HG03175 (cell line): Measurements from ENCODE around the gene MAP3K9.
A peak's percentile ranks its signal among the peaks of the same experiment; 100 is the strongest.
"Not testable (repeated sequence)": the region's sequence is repeated elsewhere in the genome, so short reads cannot be mapped to it uniquely, and the experiment has no call there.

ENCODE experiments used
- ATAC-seq: cut with Tn5 transposase; IDR thresholded peaks from one replicate; pipeline ENCODE4 v1.9.1; 2021; ENCODE audit warnings: mild to moderate bottlenecking, moderate library complexity; ENCODE audit not compliant: unreplicated experiment

The MAP3K9 gene

DNA sequence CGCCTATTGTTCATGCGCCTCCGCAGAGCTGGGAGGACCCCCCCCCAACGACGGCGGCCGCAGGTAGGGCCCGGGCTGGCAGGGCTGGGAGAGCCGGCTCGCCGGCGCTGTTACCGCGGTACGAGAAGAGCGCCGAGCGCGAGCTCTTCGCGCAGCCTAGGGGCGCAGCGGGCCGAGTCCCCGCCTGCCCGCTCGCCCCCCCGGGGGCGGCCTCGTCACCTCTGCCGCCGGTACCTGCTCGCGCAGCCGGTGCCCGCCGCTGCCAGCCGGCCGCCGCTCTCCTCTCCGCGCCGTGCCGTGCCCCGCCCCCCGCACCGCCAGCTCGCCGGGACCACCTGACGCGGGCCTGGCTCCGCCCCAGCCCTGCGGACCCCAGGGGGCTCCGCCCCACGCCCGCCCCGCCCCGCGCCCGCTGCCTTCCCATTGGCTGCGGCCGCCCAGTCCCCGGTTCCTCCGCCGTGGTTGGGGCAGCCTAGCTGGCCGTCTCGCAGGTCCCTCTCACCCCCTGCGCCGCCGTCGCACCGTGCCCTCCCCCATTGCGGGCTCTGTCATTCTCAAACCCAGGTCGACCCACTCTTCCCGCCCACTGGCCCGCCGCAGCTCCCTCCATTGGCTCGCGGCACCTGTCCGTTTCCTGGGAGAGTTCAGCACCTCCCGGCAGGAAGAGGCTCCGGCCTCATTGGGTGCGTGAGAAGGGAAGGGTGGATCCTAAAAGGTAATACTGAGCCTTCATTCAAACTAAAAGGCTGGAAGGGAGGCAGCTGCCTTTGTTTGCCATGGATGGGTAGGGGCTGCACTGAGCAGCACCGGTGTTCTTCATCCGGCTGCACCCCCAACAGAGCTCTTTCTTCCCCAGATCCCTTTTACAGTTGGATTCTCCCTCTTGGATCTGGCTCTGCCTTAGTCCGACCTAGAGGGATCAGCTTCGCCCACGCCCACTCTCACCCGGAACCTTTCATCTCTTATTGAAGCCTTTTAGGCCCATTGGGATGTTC is at the start of gene MAP3K9:
MAP3K9 (minus strand) TSS at position 289 of the 995 bp plus-strand sequence. CDS start 342 bp downstream, outside the sequence.
- ATAC-seq, result peak; percentile 89

DNA sequence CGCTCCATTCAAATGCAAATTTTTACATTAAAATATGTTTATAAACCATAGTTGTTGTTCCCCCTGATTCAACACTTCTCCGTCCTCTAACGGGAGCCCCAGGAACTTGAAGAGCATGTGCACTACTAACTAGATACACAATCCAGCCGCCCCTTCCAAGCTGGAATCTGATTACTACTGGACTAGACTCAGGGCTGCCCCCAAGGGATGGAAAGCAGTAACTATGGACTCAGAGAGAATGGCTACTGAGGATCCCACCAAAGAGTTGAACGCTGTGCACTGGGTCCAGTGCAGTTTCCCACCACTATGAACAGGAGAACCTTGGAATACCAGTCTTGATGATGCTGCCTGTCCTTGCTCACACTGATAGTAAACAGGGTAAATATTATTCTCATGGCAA is 49.3 kb upstream of the MAP3K9 start:
- ATAC-seq, result no peak

DNA sequence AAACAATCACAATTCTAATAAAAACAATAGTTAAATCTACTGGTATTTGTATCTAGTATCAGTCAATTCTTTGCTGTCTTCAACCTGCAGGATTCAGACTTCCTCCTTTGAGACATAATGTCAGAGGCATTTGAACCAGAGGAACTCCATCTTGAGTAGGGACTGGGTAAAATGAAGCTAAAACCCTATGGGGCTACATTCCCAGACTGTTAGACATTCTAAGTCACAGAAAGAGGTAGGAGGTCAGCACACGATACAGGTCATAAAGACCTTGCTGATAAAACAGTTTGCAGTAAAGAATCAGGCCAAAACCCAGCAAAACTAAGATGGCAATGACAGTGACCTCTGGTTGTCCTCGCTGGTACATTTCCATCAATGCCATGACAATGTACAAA is 48.2 kb upstream of the MAP3K9 start:
- no peak for ATAC-seq

DNA sequence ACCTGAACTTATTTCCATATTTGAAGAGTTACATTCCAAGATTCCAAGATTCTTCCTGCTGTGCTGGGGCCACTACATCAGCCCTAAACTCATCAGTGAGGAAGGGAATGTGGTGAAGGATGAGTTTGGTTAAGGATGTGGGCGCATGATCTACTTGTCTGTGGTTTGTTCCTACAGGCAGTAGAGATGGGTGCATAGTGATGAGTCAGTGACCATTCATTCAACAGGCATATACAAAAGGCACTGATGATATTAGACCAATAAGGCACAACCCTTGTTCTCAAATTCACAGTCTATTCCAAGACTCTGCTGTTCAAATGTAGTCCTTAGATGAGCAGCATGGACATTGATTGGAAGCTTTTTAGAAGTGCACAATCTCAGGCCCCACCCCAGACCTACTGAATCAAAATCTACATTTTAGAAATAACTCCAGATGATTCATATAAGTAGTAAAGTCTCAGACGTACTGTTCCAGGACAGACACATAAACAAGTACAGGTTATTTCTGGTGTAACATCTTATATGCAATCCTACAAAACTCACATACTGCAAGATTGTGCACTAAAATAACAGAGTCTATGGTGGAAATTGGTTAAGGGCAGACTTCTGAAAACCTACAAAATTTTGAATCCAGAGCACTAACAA is 47.7 kb upstream of the MAP3K9 start:
- no peak for ATAC-seq

DNA sequence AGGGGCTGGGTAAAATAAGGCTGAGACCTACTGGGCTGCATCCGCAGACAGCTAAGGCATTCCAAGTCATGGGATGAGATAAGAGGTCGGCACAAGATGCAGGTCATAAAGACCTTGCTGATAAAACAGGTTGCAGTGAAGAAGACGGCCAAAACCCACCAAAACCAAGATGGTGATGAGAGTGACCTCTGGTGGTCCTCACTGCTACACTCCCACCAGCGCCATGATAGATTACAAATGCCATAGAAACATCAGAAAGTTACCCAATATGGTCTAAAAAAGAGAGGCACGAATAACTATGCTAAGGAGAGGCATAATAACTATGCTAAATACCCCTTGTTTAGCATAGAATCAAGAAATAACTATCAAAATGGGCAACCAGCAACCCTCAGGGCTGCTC is 46.2 kb upstream of the MAP3K9 start:
- no peak for ATAC-seq

DNA sequence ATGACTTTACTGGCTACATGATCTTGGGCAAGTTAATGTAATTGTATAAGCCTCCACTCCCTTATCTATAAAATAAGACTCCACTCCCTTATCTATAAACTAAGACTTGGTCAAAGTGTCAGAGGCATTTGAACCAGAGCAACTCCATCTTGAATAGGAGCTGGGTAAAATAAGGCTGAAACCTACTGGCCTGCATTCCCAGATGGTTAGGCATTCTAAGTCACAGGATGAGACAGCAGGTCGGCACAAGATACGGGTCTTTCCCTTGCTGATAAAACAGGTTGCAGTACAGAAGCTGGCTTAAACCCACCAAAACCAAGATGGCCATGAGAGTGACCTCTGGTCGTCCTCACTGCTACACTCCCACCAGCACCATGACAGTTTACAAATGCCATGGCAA is 44.3 kb upstream of the MAP3K9 start:
- not testable (repeated sequence) for ATAC-seq

DNA sequence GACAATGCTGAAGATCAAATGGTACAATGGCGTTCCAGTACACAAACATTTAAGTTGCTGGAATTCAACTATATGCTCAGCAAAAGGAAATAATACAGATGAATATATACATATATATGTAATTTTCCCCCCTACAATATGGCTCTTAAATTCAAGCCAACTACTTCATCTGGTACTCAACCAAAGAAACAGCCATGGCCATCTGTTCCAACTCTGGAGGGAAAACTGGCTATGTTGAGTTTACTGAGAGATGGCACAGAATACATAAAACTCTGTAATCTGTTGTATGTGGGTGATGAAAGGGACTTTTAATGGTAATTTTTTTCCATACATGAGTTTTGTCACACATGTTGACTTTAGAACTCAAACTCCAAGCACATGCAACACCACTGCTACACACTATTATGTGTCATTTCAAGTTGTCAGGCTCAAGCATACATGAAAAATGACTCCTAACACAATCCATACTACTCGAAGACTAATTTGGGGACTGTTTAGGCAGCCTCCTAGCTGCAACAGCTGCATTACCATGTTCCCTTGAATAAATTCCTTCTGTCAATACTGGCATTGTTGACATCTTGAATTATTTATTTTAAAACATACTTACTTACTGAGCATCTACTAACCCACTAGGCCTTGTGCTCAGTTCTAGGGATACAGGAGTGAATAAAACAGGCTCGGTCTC is 38.2 kb upstream of the MAP3K9 start:
- ATAC-seq, result no peak

DNA sequence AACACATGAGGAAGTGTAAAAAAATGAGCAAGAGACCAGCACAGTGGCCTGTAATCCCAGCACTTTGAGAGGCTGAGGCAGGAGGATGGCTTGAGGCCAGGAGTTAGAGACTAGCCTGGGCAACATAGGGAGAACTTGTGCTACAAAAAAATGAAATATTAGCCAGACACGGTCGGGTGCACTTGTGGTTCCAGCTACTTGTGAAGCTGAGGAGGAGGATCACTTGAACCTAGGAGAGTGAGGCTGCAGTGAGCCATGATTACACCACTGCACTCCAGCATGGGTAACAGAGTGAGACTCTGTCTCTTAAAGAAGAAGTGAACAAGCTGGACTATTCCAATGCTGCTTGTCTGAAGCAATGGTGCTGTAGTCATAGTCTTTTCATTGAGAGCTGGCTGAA is 36.3 kb upstream of the MAP3K9 start:
- no peak for ATAC-seq

DNA sequence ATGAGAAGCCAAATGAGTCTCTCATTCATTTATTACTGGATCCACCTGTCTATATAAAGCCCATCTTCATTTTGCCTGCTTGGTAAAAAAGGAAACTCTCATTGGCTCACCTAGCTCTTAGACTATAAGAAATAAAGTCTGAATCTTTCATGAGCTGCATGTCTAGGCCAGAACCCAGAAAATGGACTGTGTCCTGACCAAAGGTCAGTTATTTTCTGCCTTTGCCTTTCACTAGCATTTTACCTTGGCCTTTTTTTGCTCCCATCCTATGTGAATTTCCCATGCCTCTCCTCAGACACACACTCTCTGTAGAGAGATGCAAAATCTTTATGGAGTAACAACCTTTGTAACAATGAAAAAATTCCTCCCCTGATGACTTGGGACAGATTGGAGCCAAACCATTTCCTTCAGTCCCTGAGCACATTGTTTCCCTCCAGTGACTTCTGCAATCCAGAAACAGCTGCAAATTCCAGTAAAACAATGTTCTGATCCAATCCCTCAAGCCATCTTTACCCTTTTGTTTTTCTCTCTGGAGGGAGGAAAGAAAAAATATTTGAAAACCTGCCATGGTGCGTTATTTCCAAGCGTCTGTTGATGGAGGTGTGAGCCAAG is 33.6 kb upstream of the MAP3K9 start:
- no peak for ATAC-seq

DNA sequence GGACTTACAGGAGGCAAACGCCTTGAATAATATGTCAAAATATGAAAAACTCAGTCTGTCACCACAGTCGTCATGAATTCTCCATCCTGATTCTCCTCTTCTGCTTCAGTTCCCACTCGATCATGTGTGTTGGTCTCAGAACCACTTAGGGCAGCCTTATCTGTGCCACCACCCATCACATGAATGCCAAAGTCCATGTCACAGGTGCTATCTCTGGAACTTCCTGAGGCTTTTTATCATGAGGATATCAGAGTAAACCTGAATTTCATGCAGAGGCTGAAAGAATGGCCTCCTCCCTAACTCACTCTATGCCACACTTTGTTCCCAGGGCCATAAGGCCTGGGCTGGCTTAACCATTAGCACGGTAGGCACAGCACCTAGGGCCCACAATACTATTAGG is 28.8 kb upstream of the MAP3K9 start:
- ATAC-seq, result no peak

DNA sequence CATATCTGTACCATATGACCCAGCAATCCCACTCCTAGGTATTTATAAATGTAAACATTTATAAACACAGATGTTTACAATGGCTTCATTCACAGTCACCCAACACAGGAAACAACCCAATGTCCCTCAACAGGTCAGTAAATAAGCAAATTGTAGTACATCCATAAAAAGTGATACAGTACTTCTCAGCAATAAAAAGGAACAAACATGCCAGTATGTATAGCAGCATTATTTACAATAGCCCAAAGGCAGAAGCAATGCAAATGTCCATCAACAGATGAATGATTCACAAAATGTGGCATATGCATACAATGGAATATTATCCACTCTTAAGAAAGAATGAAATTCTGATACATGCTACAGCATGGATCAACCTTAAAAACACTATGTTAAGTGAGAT is 27.6 kb upstream of the MAP3K9 start:
- no peak for ATAC-seq

DNA sequence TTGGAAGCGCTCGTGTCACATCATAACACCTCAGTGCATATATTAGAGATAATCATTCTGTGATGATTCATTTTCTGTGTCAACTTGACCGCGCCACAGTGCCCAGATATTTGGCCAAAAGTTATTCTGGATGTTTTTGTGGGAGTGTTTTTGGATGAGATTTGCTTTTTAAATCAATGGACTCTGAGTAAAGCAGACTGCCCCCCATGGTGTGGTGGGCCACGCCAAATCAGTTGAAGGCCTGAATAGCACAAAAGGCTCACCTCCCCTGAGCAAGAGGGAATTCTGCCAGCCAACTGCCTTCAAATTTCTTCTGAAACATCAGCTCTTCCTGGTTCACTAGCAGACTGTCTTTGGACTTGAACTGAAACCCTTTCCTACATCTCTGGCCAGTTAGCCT is 24.6 kb upstream of the MAP3K9 start:
- ATAC-seq, result no peak

DNA sequence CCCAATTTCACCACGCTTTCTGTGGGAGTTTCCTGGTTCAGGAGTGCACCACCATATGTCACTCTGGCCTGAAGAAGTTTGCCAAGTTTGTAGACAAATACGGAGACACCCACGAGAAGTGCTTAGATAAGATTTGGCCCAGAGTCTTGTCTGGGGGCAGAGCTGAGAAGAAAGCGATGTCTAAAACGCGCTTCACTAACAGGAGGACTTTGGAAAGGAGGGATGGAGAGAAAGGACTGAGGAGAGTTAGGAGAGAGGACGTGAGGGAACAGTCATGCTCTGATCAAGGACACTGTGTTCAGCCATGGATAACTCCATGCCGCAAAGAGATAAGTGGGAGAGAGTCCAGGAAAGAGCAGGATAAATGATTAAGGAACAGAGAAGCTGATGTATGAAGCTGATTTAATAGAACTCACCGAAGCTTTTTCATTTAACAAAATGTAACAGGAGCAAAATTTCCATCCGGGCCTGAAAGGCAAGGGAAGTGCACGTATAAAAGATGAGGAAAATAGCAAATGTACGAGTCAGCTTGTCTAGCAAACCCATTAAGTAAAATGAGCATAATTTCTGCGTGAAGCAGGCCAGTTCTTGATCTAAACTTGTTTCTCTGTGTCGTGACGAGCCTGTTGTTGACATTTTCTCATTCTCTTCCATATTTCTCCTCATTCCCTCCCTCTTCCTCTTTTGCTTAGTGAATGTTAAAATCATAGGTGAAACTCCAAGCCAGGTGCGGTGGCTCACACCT is 23.4 kb upstream of the MAP3K9 start:
- no peak for ATAC-seq

DNA sequence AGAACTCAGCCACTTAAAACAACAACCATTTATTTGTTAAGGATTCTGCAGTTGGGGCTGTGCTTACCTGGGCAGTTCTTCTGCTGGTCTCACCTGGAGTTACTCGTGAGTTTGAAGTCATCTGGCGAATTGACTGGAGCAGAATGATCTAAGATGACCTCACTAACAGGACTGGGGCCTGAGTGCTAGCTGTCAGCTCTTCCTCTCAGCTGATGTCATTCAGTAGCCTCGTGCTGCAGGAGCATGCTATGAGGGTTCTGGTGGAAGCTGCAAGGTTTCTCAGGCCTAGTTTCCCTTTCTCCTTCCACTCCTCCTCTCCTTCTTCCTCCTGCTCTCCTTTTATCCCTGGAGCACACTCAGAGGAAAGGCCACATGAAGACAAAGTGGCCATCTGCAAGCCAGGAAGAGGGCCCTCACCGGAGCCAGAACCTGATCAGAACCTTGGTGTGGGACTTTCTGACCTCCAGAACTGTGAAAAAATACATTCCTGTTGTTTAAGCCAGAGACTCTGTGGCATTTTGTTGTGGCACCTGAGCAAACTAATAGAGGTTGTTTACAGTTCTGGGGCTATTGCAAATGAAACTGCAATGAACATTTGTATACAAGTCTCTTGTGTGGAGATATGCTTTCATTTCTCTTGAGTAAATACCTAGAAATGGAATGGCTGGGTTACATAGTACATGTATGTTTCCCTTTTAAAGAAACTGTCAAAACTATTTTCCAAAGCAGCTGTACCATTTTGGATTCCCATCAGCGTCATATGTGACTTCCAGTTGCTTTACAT is 21.9 kb upstream of the MAP3K9 start:
- no peak for ATAC-seq

DNA sequence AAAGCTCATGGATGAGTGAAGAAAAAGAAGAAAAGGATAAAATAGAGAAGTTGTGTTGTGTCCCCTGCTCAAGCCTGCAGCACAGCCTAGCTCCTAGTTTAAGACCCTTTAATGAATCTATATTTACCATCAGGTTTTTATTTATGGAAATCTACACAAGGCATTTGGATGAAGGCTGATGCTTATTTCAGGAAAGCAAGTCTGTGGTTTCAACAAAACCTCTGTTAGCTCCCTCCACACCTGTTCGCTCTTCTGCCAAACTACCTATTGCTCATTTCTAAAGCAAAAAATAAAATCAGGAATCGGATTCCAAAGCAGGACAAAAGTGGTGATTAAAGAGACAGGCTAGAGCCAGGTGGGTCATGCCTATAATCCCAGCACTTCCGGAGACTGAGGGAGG is 18.9 kb upstream of the MAP3K9 start:
- ATAC-seq, result no peak

DNA sequence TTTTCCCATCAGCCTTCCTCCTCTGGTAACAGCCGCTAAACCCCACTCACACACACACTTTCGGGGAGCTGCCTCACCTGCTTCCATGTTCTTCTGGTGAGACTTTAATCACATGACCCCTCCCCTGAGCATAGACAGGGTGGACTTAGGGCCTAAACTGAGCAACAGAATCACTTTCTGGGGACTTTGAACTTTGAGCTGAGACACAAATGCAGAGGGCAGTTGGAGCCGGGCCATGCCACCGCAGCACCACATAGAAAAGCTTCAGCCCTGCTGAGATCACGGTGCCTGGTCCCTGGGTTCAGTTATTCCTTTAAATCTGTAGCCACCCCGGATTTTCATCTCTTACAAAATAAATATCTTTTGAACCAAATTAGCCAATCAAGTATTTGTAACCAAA is 18.4 kb upstream of the MAP3K9 start:
- ATAC-seq, result no peak

DNA sequence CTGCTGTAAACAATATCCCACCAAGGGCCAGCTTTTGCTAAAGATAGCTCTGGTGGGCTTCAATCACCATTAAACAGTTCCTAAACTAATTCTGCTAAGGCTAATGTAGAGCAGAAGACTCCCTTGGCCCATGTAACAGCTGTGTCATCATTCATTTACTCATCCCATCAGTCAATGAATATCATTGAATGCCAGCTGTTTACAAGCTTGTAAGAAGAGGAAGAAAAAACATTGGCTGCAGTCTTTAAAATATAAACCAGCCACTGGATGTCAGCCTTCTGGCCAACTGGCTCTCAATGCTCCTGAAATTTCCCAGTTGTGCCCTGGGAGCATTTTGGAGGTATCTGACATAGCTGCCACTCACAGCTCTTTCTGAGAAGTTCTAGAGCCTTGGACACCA is 18.0 kb upstream of the MAP3K9 start:
- ATAC-seq, result no peak

DNA sequence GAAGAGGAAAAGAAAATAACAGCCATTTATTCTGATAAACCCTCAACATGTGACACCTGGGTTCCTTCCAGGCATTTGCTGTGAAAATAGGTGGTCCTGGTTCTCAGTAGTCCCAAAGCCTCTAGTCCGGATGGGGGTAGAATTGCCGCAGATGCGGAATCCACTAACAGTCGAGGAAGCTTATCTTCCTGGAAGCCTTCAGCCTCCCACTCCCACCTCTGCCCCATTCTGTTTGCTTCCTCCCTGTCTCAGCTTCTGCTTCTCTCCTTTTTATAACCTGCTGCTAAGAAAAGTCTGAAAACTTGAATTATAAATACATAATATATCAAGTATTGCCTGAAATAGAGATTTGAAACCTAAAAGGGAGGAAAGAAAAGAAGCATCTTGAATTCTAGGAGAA is 14.0 kb upstream of the MAP3K9 start:
- ATAC-seq, result no peak

DNA sequence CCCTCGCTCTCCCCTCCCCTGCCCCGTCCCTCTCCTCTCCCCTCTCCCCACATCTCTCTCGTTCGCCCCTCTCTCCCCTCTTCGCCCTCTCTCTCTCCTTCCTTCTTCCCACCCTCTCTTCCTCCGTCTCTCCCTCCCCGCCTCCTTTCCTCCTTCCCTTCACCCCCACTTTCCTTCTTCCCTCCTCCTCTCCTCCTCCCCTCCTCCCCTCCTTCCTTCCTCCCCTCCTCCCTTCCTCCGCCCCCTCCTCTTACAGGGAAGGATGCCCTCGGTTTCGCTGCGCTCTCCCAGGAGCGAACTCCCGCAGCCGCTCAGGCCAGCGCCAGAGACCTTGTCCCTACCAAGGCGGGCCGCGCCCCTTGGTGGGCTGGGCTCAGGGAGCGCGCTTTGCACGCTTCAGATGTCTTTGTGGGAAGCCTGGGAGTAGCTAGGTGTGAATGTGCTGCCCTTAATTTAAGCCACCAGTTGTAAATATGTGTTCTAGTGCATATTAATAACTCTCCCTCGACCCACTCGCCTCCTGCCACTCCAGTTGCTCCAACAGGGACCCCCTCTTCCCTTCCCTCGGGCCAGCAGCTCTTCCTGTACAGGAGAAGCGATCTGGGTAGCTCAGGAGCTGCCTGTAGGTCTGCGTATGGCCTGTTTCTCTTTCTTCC is 13.3 kb upstream of the MAP3K9 start:
- no peak for ATAC-seq
